H9 (cell line): ENCODE measurements around the gene PACSIN2. TPM values are rescaled to one million over a fixed set of nuclear protein-coding genes. Genes with fewer than 3 reads are reported as not detected.

ENCODE experiments used
- DNase-seq: peaks from one replicate; pipeline ENCODE4 v3.0.0-alpha.2; 2017
- H2AFZ ChIP-seq: one replicate; pipeline ENCODE4 v1.6.1; 2013; ENCODE audit warnings: mild to moderate bottlenecking, low read length, control low read depth, moderate library complexity
- H2AK5ac ChIP-seq: 2 replicates; pipeline ENCODE4 v1.6.1; 2013; ENCODE audit warnings: low read length, control low read depth, mixed read lengths; ENCODE audit not compliant: insufficient read length
- H2BK120ac ChIP-seq: one replicate; pipeline ENCODE4 v1.6.1; 2013; ENCODE audit warnings: low read depth, mild to moderate bottlenecking, low read length, control low read depth, inconsistent platforms; ENCODE audit not compliant: poor library complexity, severe bottlenecking
- H2BK12ac ChIP-seq: 2 replicates; pipeline ENCODE4 v1.6.1; 2013; ENCODE audit warnings: low read length, control low read depth, mixed read lengths, low read depth; ENCODE audit not compliant: insufficient read length
- H2BK15ac ChIP-seq: 2 replicates; pipeline ENCODE4 v1.6.1; 2013; ENCODE audit warnings: low read depth, low read length, control low read depth
- H2BK20ac ChIP-seq: one replicate; pipeline ENCODE4 v1.6.1; 2013; ENCODE audit warnings: low read depth, mild to moderate bottlenecking, low read length, control low read depth, inconsistent platforms; ENCODE audit not compliant: poor library complexity, severe bottlenecking
- H2BK5ac ChIP-seq: 2 replicates; pipeline ENCODE4 v1.6.1; 2013; ENCODE audit warnings: low read length, control low read depth, mixed read lengths; ENCODE audit not compliant: insufficient read length
- H3K14ac ChIP-seq: 2 replicates; pipeline ENCODE4 v1.6.1; 2013; ENCODE audit warnings: low read length, control low read depth; ENCODE audit not compliant: insufficient read depth
- H3K18ac ChIP-seq: 2 replicates; pipeline ENCODE4 v1.6.1; 2013; ENCODE audit warnings: low read depth, mild to moderate bottlenecking, mixed read lengths, low read length, control low read depth; ENCODE audit not compliant: insufficient read length
- H3K23ac ChIP-seq: 2 replicates; pipeline ENCODE4 v1.6.1; 2013; ENCODE audit warnings: low read length, control low read depth, mixed read lengths, low read depth; ENCODE audit not compliant: insufficient read length
- H3K23me2 ChIP-seq: 2 replicates; pipeline ENCODE4 v1.6.1; 2013; ENCODE audit warnings: low read depth, mild to moderate bottlenecking, mixed read lengths, low read length, control low read depth; ENCODE audit not compliant: insufficient read length, poor library complexity, severe bottlenecking
- H3K27ac ChIP-seq: 2 replicates; pipeline ENCODE4 v1.5.1; 2013; ENCODE audit warnings: low read length, control low read depth, mixed read lengths, low read depth; ENCODE audit not compliant: insufficient read length
- H3K27me3 ChIP-seq: 2 replicates; pipeline ENCODE4 v1.6.1; 2013; ENCODE audit warnings: low read length, control low read depth, inconsistent platforms; ENCODE audit not compliant: insufficient read depth
- H3K4ac ChIP-seq: 2 replicates; pipeline ENCODE4 v1.6.1; 2013; ENCODE audit warnings: low read depth, mild to moderate bottlenecking, control low read depth, inconsistent platforms, low read length, moderate library complexity
- H3K4me1 ChIP-seq: 2 replicates; pipeline ENCODE4 v1.6.1; 2013; ENCODE audit warnings: low read length, control low read depth, inconsistent platforms; ENCODE audit not compliant: insufficient read depth
- H3K4me2 ChIP-seq: 2 replicates; pipeline ENCODE4 v1.6.1; 2013; ENCODE audit warnings: low read length, control low read depth, mixed read lengths; ENCODE audit not compliant: insufficient read length, insufficient read depth
- H3K56ac ChIP-seq: 2 replicates; pipeline ENCODE4 v1.6.1; 2013; ENCODE audit warnings: low read depth, mild to moderate bottlenecking, mixed read lengths, low read length, control low read depth; ENCODE audit not compliant: insufficient read length
- H3K79me1 ChIP-seq: 2 replicates; pipeline ENCODE4 v1.6.1; 2013; ENCODE audit warnings: low read depth, mild to moderate bottlenecking, moderate library complexity, low read length, control low read depth, inconsistent platforms; ENCODE audit not compliant: insufficient read depth, poor library complexity, severe bottlenecking
- H3K79me2 ChIP-seq: 2 replicates; pipeline ENCODE4 v1.6.1; 2013; ENCODE audit warnings: low read length, control low read depth, inconsistent platforms; ENCODE audit not compliant: insufficient read depth
- H3K9ac ChIP-seq: 2 replicates; pipeline ENCODE4 v1.6.1; 2013; ENCODE audit warnings: low read length, control low read depth, mixed read lengths; ENCODE audit not compliant: insufficient read length; ENCODE audit errors: extremely low read depth
- H3K9me3 ChIP-seq: one replicate; pipeline ENCODE4 v1.6.1; 2013; ENCODE audit warnings: low read depth, low read length, inconsistent platforms; ENCODE audit not compliant: control insufficient read depth
- H3T11ph ChIP-seq: one replicate; pipeline ENCODE4 v1.6.1; 2013; ENCODE audit warnings: mild to moderate bottlenecking, low read length, control low read depth, inconsistent platforms
- H4K20me1 ChIP-seq: one replicate; pipeline ENCODE4 v1.6.1; 2013; ENCODE audit not compliant: control insufficient read depth, insufficient read length, insufficient read depth
- H4K5ac ChIP-seq: 2 replicates; pipeline ENCODE4 v1.6.1; 2013; ENCODE audit warnings: low read depth, mild to moderate bottlenecking, mixed read lengths, low read length, control low read depth; ENCODE audit not compliant: insufficient read length
- H4K8ac ChIP-seq: replicated peaks from 2 replicates; pipeline ENCODE4 v1.6.1; 2013; ENCODE audit warnings: low read length, control low read depth, mixed read lengths, low read depth; ENCODE audit not compliant: insufficient read length
- H4K91ac ChIP-seq: 2 replicates; pipeline ENCODE4 v1.6.1; 2013; ENCODE audit warnings: low read depth, mild to moderate bottlenecking, moderate library complexity, mixed read lengths, low read length, control low read depth; ENCODE audit not compliant: insufficient read length
- H3K27ac Mint-ChIP-seq, 3 experiments: 2 replicates in 2 of 3; 3 replicates in 1 of 3; pipeline ENCODE4 v1.8.0; 2020 to 2021; ENCODE audit warnings: mixed read lengths in 3 of 3, mild to moderate bottlenecking in 1 of 3, moderate library complexity in 1 of 3
- H3K27me3 Mint-ChIP-seq: 2 replicates; pipeline ENCODE4 v1.8.0; 2021; ENCODE audit warnings: low read depth, mild to moderate bottlenecking, moderate library complexity, mixed read lengths
- H3K36me3 Mint-ChIP-seq, 3 experiments: 2 replicates in 2 of 3; 3 replicates in 1 of 3; pipeline ENCODE4 v1.8.0; 2020 to 2021; ENCODE audit warnings: low read depth in 3 of 3, mixed read lengths in 3 of 3; ENCODE audit not compliant: insufficient read depth in 1 of 3
- H3K4me1 Mint-ChIP-seq, 2 experiments: 2 replicates each; pipeline ENCODE4 v1.8.0; 2020; ENCODE audit warnings: mixed read lengths in 2 of 2
- H3K4me3 Mint-ChIP-seq, 2 experiments: 2 replicates in 1 of 2; 3 replicates in 1 of 2; pipeline ENCODE4 v1.8.0; 2020 to 2021; ENCODE audit warnings: mild to moderate bottlenecking in 2 of 2, mixed read lengths in 2 of 2, moderate library complexity in 1 of 2
- H3K9me3 Mint-ChIP-seq, 2 experiments: 2 replicates in 1 of 2; 3 replicates in 1 of 2; pipeline ENCODE4 v1.8.0; 2020; ENCODE audit warnings: mild to moderate bottlenecking in 2 of 2, mixed read lengths in 2 of 2, moderate library complexity in 1 of 2
- WGBS: extraction: QIAGEN DNeasy Blood & Tissue Kit; methylation state at CpG from one replicate; pipeline ENCODE4 v1.1.7; 2013; ENCODE audit warnings: missing lambda C conversion rate, low lambda C conversion rate, mixed read lengths; ENCODE audit not compliant: insufficient read length; ENCODE audit errors: extremely low coverage; 5-methylcytosine and 5-hydroxymethylcytosine counted together
- total RNA-seq: library from RNA; stranded (reverse); gene quantifications from 2 replicates; pipeline ENCODE4 v1.2.1, GENCODE V29; 2021
- TF ChIP-seq, protein P1 (sequence below): fragments of 200-600 bp; sonication (generic); conservative IDR thresholded peaks from 3 replicates; pipeline ENCODE4 v1.8.0; 2021; ENCODE audit warnings: antibody characterized with exemption, mild to moderate bottlenecking

The PACSIN2 gene
- total RNA-seq, 1 experiment from 2014 or later, result 62.3 TPM

DNA sequence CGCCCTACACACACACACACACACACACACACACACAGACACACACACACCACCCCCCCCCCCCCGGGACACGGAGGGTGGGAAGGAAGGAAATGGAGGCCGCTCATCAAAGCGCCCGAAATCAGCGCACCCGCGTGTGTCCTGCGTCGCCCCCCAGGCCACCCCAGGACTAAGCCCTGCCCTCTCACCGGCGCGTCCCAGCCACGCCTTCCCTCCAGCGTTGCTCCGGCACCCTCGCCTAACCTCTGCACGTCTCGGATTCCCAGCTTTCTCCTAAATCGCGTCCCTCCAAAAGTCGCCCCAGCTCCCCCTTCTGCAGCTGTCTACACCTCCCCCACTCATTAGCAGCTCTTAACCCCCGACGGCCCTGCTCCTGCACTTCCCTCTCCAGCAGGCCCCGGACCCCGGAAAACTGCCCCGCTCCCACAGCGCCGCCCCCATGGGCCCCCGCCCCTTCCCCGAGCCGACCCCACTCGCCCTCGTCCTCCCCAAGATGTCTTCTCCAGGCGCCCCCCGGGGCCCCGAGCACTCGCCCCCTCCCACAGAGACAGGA is 557 bp downstream of the PACSIN2 start:
- Histone ChIP-seq H3K56ac (no peak overlapping the region), H3K18ac (peak overlapping the region; percentile 18), H3K4ac (no peak overlapping the region), H3K79me1 (no peaks in the 10 kb centered on the region), H3K9ac (peak overlapping the region; percentile 53), H3K79me2 (peaks cover 26% of the 10 kb centered on the region; the same call in 1 of the 2 replicates), H3K9me3 (no peaks in the 10 kb centered on the region), H3K4me2 (peak overlapping the region; percentile 66), H2BK12ac (no peak overlapping the region), H2BK20ac (no peak overlapping the region), H2AFZ (no peak overlapping the region), H2BK15ac (no peak overlapping the region), H3K23me2 (peaks cover 9% of the 10 kb centered on the region), H2AK5ac (no peak overlapping the region), H2BK120ac (no peak overlapping the region), H3K23ac (no peak overlapping the region), H4K91ac (no peak overlapping the region), H3T11ph (no peak overlapping the region), H3K14ac (peak overlapping the region; percentile 16; the same call in 1 of the 2 replicates), H4K8ac (no peak overlapping the region), H4K5ac (no peak overlapping the region), H3K27me3 (no peaks in the 10 kb centered on the region), H3K4me1 (peaks cover 8% of the 10 kb centered on the region; the same call in 1 of the 2 replicates), H2BK5ac (no peak overlapping the region), H4K20me1 (no peaks in the 10 kb centered on the region), H3K27ac (no peak overlapping the region)
- peak overlapping the region; percentile 86 to 97 (median 96) for H3K27ac Mint-ChIP-seq
- H3K4me3 Mint-ChIP-seq, result peak overlapping the region; percentile 96 to 99
- H3K9me3 Mint-ChIP-seq, result peaks cover 3% of the 10 kb centered on the region in 2 experiments; a peak in 3 of 5 replicates
- TF ChIP-seq, protein P1, sequence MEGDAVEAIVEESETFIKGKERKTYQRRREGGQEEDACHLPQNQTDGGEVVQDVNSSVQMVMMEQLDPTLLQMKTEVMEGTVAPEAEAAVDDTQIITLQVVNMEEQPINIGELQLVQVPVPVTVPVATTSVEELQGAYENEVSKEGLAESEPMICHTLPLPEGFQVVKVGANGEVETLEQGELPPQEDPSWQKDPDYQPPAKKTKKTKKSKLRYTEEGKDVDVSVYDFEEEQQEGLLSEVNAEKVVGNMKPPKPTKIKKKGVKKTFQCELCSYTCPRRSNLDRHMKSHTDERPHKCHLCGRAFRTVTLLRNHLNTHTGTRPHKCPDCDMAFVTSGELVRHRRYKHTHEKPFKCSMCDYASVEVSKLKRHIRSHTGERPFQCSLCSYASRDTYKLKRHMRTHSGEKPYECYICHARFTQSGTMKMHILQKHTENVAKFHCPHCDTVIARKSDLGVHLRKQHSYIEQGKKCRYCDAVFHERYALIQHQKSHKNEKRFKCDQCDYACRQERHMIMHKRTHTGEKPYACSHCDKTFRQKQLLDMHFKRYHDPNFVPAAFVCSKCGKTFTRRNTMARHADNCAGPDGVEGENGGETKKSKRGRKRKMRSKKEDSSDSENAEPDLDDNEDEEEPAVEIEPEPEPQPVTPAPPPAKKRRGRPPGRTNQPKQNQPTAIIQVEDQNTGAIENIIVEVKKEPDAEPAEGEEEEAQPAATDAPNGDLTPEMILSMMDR, result no peak
- peaks cover 2 to 7% (median 5%) of the 10 kb centered on the region in 3 experiments; a peak in 4 of 7 replicates for H3K36me3 Mint-ChIP-seq
- H3K27me3 Mint-ChIP-seq, result peaks cover 9% of the 10 kb centered on the region
- WGBS, result no CpG with 5 or more reads among the region's 39 CpGs
- H3K4me1 Mint-ChIP-seq, result peaks cover 26 to 28% of the 10 kb centered on the region in 2 experiments
- DNase-seq, result peak; percentile 56
